AG09319 (cell line): ENCODE data around the gene PPARD.

Experiments used
- DNase-seq: peaks from one replicate; pipeline ENCODE4 v3.0.0-alpha.2; 2010; ENCODE audit warnings: low read depth; ENCODE audit errors: extremely low read depth
- CTCF ChIP-seq: IDR thresholded peaks from 2 replicates; pipeline ENCODE4 v1.5.1; 2011; ENCODE audit warnings: low read depth, mild to moderate bottlenecking, inconsistent platforms, low read length, moderate library complexity

Gene PPARD

GRCh38 chr6:35392111-35392702 is 49.8 kb downstream of the PPARD start:
- no peak for DNase-seq
- TF ChIP-seq CTCF = no peak

- DNase-seq = no peak
- TF ChIP-seq CTCF = no peak
Measured at GRCh38 chr6:35392773-35393672, 50.7 kb downstream of the PPARD start.

- no peak for TF ChIP-seq CTCF
Measured at GRCh38 chr6:35396991-35397390, 54.6 kb downstream of the PPARD start.

GRCh38 chr6:35397806-35398418 is 55.6 kb downstream of the PPARD start:
- DNase-seq = no peak
- no peak for TF ChIP-seq CTCF

More at GRCh38 chr6:35396991-35397390, 54.6 kb downstream of the PPARD start:
- no peak for DNase-seq

- no peak for DNase-seq
- TF ChIP-seq CTCF = no peak
Measured at GRCh38 chr6:35398526-35398925, 56.2 kb downstream of the PPARD start.

- TF ChIP-seq CTCF = no peak
- DNase-seq = no peak
Measured at GRCh38 chr6:35400111-35400510, 57.8 kb downstream of the PPARD start.

- DNase-seq = no peak
- no peak for TF ChIP-seq CTCF
Measured at GRCh38 chr6:35400901-35401311, 58.5 kb downstream of the PPARD start.
